Stomach (tissue), 4 donors: Measurements from ENCODE around the gene TGFBI.

Experiments used
- CTCF ChIP-seq, 7 experiments: fragments of 450-650 bp in 4 of 7; fragments of 200-600 bp in 3 of 7; sonication (generic) in 3 of 7; IDR thresholded peaks; one replicate each; pipeline ENCODE4 v1.5.1; 2016 to 2019; ENCODE audit warnings: antibody characterized with exemption in 7 of 7, control low read depth in 2 of 7, mild to moderate bottlenecking in 1 of 7
- POLR2A ChIP-seq, 4 donors: fragments of 450-650 bp; IDR thresholded peaks; one replicate each; pipeline ENCODE4 v1.6.1; 2016; ENCODE audit warnings: antibody characterized with exemption in 4 of 4, control low read depth in 2 of 4, mild to moderate bottlenecking in 1 of 4, moderate library complexity in 1 of 4
- POLR2AphosphoS5 ChIP-seq, 3 donors: sonication (generic); formaldehyde crosslinking; IDR thresholded peaks; one replicate each; pipeline ENCODE4 v1.6.1; 2016; ENCODE audit warnings: antibody characterized with exemption in 3 of 3

GRCh38 chr5:136080483-136081216 is 51.9 kb downstream of the TGFBI start:
- no peak for TF ChIP-seq CTCF (IDR thresholded peaks at IDR 0.05)
- no peak for TF ChIP-seq POLR2A (IDR thresholded peaks at IDR 0.05)
- TF ChIP-seq POLR2AphosphoS5 (IDR thresholded peaks at IDR 0.05), result peak; percentile 75 to 90 (median 83)
